GM10248 (cell line): ENCODE data around the gene INPP4A.

Source experiments
- CTCF ChIA-PET: fragments of 300-600 bp; sonication (Branson Sonifier 250); formaldehyde crosslinking; extraction: SDS; loops from one replicate; lab custom pipeline; 2021; ENCODE audit warnings: antibody characterized with exemption; lab: Yijun Ruan, JAX
- POLR2A ChIA-PET: fragments of 350-650 bp; sonication (Branson Sonifier 250); formaldehyde crosslinking; extraction: SDS; loops from one replicate; lab custom pipeline; 2020; ENCODE audit warnings: antibody characterized with exemption; lab: Yijun Ruan, JAX
- DNase-seq: peaks from one replicate; pipeline ENCODE4 v3.0.0; 2012; ENCODE audit errors: extremely low spot score
- CTCF ChIP-seq: IDR thresholded peaks from 2 replicates; pipeline ENCODE4 v1.5.1; 2012; ENCODE audit warnings: mild to moderate bottlenecking, low read depth; ENCODE audit errors: extremely low read depth, missing control alignments, control extremely low read depth

INPP4A gene

GRCh38 chr2:98552499-98553179, 108.0 kb downstream of the INPP4A start:
- ChIA-PET CTCF (interaction anchor here (0.7 kb wide), 2 partner anchors 16 to 29 kb away, joined by 3 read pairs; no protein-coding TSS in a partner anchor), POLR2A (no interaction called here)
- TF ChIP-seq CTCF: no peak
- no peak for DNase-seq

- no peak for DNase-seq
- CTCF ChIA-PET: interaction anchor here (1.0 to 1.6 kb wide), 4 partner anchors 13 to 142 kb away, joined by 3 to 5 read pairs (median 4); no protein-coding TSS in a partner anchor
- TF ChIP-seq CTCF: no peak
- POLR2A ChIA-PET: no interaction called here
Measured at GRCh38 chr2:98554116-98554861, 109.6 kb downstream of the INPP4A start.

GRCh38 chr2:98555696-98556095, 111.0 kb downstream of the INPP4A start:
- TF ChIP-seq CTCF: no peak
- POLR2A ChIA-PET: no interaction called here
- no peak for DNase-seq
- CTCF ChIA-PET: interaction anchor here (1.5 to 1.7 kb wide), 5 partner anchors 10 to 49 kb away, joined by 3 to 4 read pairs (median 4); no protein-coding TSS in a partner anchor

- CTCF ChIA-PET: interaction anchor here (1.1 to 5.0 kb wide), 9 partner anchors 11 to 92 kb away, joined by 3 to 54 read pairs (median 3); no protein-coding TSS in a partner anchor
- DNase-seq: peak; percentile 78
- POLR2A ChIA-PET: interaction anchor here (0.6 to 0.8 kb wide), 2 partner anchors 8 to 15 kb away, joined by 3 read pairs; no protein-coding TSS in a partner anchor
- TF ChIP-seq CTCF: no peak
Measured at GRCh38 chr2:98556344-98557033, 111.8 kb downstream of the INPP4A start.

GRCh38 chr2:98558852-98559530, 114.3 kb downstream of the INPP4A start:
- no peak for DNase-seq
- POLR2A ChIA-PET: no interaction called here
- TF ChIP-seq CTCF: no peak
- CTCF ChIA-PET: interaction anchor here (1.3 to 5.0 kb wide), 5 partner anchors 8 to 146 kb away, joined by 3 to 54 read pairs (median 8); no protein-coding TSS in a partner anchor
